GM19023 (cell line): ENCODE results near the gene WNK1.
A peak's percentile ranks its signal among the peaks of the same experiment; 100 is the strongest.
"Not testable (repeated sequence)": the region's sequence is repeated elsewhere in the genome, so short reads cannot be mapped to it uniquely, and the experiment has no call there.

Source experiments
- ATAC-seq: cut with Tn5 transposase; IDR thresholded peaks from one replicate; pipeline ENCODE4 v1.9.1; 2021; ENCODE audit warnings: mild to moderate bottlenecking, moderate library complexity; ENCODE audit not compliant: unreplicated experiment

The WNK1 gene

GRCh38 chr12:740921-741320, 11.5 kb upstream of the WNK1 start:
- no peak for ATAC-seq

GRCh38 chr12:749751-750270, 2.6 kb upstream of the WNK1 start:
- no peak for ATAC-seq

GRCh38 chr12:750366-751191, 1.8 kb upstream of the WNK1 start:
- no peak for ATAC-seq

GRCh38 chr12:751192-751998, 984 bp upstream of the WNK1 start:
- ATAC-seq = peak; percentile 32

- peak; percentile 31 for ATAC-seq
Measured at GRCh38 chr12:752695-753610, 574 bp downstream of the WNK1 start.

GRCh38 chr12:753611-754472, 1.5 kb downstream of the WNK1 start:
- ATAC-seq = no peak

- no peak for ATAC-seq
Measured at GRCh38 chr12:754473-754820, 2.1 kb downstream of the WNK1 start.

GRCh38 chr12:754851-755562, 2.6 kb downstream of the WNK1 start:
- no peak for ATAC-seq

GRCh38 chr12:759628-760027, 7.2 kb downstream of the WNK1 start:
- ATAC-seq = no peak

GRCh38 chr12:761256-761655, 8.9 kb downstream of the WNK1 start:
- ATAC-seq = no peak

GRCh38 chr12:765840-766239, 13.5 kb downstream of the WNK1 start:
- ATAC-seq = no peak

GRCh38 chr12:768434-768833, 16.1 kb downstream of the WNK1 start:
- ATAC-seq = no peak

- ATAC-seq = no peak
Measured at GRCh38 chr12:770479-770878, 18.1 kb downstream of the WNK1 start.

GRCh38 chr12:772056-772697, 19.8 kb downstream of the WNK1 start:
- ATAC-seq = no peak

- ATAC-seq = no peak
Measured at GRCh38 chr12:774051-774614, 21.8 kb downstream of the WNK1 start.

- ATAC-seq = not testable (repeated sequence)
Measured at GRCh38 chr12:775973-776771, 23.8 kb downstream of the WNK1 start.

GRCh38 chr12:776772-777373, 24.5 kb downstream of the WNK1 start:
- not testable (repeated sequence) for ATAC-seq
